HG02943 (cell line): Measurements from ENCODE around the gene ANAPC13.

Source experiments
- ATAC-seq: cut with Tn5 transposase; IDR thresholded peaks from one replicate; pipeline ENCODE4 v1.9.1; 2021; ENCODE audit warnings: mild to moderate bottlenecking, low read depth, moderate library complexity; ENCODE audit not compliant: unreplicated experiment

The ANAPC13 gene

GRCh38 chr3:134483195-134483900, 2.4 kb downstream of the ANAPC13 start:
- ATAC-seq = no peak

DNA sequence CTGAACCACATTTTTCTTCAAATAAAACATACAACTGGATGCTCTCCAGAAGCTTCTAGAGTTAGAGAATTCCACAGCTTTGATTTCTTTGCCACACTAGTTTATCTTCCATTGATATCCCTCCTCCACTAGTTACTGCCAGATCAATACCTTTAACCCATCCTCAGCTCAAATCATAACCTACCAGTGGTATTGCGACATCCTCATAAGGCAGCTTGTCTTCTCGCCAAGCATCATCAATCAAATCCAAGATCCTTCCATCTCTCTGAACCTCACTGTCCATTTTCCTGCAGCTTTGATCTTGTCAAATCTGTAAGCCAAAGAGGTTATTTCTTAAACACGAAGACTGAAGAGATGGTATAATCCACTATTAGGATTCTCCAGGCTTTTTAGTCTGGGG, 3.2 kb downstream of the ANAPC13 start:
- ATAC-seq = no peak

- ATAC-seq = no peak
These were observed 4.6 kb downstream of the ANAPC13 start for GRCh38 chr3:134481166-134481565.

GRCh38 chr3:134480546-134480945, 5.2 kb downstream of the ANAPC13 start:
- ATAC-seq = no peak

DNA sequence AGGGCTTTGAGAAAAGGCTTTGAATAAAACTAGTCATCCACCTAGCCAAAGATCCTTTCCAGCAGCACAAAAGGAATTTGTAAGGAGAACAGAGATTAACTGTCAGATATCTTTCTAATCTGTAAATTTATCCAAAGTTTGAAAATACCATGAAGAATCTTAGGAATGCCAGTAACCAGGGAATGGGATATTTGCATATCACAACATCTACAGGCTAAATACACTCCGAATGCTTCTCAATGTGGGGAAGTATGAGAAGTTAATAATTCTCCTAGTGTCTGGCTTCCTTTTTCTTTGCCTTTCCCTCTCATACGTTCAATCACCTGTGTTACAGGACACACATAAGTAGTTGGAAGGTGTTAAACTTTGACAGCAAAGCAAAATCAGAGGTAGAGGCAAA, 7.8 kb downstream of the ANAPC13 start:
- no peak for ATAC-seq

GRCh38 chr3:134477002-134477401, 8.8 kb downstream of the ANAPC13 start:
- no peak for ATAC-seq

GRCh38 chr3:134476306-134476705, 9.5 kb downstream of the ANAPC13 start:
- no peak for ATAC-seq

DNA sequence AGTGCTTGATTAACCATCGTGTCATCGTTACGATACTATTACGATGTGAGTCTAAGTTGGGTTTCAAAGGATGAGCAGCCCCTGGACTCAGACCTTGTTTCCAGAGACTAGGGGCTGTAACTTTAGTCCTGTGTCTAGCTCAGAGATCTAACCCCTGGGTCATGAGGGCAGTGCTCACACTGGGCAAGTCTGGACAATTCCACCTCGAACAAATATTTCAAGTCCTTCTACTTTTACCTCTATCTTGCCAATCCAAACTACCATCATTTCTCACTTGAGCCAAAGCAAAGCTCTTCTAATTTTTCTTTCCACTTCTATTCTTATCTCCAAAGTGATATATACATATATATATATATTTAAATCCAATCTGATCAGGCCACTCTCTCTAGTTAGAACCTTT, 10.8 kb downstream of the ANAPC13 start:
- ATAC-seq = no peak

DNA sequence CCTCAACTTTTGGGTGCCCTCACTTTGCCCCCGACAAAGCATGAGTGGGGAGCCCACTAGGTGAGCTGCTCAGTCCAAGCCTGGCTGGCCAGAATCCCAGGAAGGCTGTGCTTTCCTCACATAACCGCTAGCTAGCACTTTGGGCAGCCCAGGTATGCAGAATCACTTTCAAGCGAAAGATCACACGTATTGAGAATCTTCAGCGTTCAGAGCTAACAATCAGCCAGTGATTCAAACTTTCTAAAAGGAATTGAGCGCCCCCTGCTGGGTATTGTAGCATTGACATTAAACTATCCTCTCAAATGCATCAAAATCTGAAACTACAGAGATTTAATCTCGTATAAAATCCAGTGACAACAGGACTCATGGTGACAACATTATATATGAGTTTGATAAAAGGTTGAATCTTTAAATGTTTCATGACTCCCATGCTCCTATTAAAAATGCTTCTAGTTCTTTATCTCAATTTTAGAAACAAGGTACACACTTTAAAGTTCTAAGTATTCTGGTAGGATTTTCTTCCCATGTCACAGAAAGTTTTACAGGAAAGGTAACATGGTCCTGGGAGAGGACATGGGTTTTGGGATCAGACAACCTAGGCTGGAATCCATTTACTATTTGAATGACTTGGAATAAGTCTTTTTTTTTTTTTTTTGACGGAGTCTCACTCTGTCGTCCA, 11.8 kb downstream of the ANAPC13 start:
- ATAC-seq = no peak

DNA sequence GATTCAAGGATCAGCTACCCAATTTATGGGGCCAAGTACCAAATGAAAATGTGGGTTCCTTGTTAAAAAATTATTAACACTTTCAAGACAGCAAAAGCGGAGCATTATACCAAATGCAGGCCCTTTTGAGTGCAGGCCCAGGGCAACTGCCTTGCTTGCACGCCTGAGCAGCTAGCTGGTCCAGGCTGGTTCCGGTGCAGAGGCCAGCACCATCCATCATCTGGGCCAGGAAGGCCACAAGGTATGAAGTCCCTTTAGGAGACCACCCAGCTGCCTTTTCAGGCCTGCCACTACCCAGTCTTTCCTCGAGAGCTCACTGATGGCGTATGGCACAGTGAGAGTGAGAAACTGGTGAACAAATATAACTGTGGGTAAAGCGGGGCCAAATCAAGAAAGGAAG, 13.0 kb downstream of the ANAPC13 start:
- ATAC-seq = no peak

DNA sequence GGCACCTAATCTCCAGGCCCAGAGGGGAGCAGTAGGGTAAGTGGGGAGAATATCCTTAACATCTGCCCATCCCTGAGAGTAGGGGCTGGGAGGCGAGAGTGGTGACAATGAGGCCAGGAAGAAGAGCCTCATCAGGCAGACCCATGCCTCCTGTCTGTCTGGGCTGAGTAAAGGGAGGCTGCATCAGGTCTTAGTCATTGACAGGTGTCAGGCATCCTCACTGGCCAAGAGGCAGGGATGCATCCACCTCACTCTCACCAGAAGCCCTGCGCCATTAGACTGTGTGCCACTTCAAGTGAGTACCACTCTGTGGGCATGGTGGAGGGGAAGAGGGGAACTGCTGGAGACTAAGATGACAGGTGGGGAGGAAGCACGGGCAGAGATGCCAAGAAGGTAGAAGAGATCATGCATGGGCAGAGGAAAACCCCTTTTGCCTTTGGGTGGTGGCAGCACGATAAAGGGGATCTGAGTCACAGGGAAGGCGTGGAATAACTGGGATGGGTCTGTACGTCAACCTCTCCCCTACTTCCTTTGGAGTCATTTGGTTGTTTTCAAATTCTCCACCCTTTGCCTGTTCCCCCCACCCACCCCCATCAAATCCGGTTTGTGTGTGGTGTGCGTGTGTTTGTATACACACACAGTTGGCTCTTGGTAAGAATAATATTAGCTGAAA, 14.1 kb downstream of the ANAPC13 start:
- ATAC-seq = no peak

DNA sequence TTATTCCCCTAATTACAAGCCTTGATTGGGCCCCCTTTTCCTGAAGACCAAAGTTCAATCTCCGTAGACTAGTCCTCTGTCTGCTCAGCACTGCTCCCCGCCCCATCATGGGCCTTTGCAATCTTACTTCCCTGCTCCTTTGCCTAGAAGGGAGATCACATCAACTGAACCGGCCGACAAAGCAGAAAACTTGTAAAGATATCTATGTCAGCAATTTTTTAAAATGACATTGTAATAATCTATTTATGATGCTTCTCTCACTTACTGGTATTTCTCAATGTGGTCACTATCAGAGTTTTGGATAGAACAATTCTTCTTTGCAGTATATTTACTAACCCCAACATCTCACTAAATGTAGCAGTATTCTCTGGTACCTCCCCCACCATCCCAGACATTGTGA, 17.3 kb downstream of the ANAPC13 start:
- ATAC-seq = no peak

- no peak for ATAC-seq
These were observed 19.5 kb downstream of the ANAPC13 start for GRCh38 chr3:134466331-134466730.

DNA sequence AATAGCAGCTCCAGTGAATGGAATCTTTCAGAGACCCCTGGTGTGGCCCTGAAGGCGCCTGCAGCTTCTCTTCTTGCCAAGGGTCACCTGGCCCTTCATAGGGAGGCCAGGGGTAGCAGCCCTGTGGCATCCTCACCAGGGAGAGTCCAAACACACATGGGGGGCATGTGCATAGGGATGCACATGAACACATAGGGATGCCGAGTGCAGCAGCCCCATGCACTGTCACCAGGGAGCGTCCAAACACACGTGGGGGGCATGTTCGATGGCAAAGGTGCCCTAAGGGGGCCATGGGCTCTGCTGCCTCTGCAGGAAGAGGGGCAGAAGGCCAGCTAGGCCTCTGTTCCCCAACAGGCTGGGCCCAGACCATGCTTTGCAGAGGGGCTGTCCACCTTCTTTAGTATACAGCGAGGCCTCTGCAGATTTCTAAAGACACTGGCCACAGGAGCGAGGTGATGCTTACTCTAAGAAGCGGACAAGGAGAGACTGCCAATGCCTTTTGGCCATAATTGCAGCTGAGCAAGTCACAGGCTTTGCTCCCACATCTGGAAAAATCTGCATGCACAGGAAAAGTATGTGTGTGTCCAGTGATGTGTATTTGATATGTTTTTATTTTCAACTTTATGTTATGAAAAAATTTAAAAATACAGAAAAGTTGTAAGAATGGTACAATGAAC, 21.0 kb downstream of the ANAPC13 start:
- no peak for ATAC-seq

DNA sequence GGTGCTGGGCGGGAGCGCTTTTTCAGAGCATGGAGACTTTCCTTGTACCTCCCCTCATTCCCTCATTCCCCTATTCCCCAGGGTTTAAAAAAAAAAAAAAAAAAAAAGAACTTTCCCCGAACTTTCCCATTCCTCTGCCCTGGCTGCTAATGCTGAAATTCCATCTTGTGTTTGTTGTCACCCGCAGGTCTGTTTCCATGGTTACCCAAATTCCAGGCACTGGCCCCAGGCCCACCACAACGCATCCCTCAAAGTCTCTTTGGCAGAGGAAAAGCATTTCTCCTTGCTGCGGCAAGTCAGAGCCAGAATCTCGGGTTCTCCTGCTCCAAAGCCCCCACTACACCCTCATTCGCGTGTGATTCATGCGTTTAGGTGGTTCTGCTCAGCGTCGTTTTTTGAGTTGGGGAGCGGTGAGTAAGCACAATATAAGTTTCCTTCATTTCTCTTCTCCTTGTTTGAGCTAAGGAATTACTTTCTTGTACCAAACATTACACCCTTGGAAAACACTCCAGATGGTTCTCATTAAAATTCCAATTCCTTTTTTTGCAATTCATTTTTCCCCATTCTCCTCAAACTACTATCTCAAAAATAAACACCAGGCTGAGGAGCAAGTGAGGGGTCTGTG, 21.6 kb downstream of the ANAPC13 start:
- ATAC-seq = no peak

- no peak for ATAC-seq
These were observed 22.1 kb downstream of the ANAPC13 start for GRCh38 chr3:134463676-134464063.

DNA sequence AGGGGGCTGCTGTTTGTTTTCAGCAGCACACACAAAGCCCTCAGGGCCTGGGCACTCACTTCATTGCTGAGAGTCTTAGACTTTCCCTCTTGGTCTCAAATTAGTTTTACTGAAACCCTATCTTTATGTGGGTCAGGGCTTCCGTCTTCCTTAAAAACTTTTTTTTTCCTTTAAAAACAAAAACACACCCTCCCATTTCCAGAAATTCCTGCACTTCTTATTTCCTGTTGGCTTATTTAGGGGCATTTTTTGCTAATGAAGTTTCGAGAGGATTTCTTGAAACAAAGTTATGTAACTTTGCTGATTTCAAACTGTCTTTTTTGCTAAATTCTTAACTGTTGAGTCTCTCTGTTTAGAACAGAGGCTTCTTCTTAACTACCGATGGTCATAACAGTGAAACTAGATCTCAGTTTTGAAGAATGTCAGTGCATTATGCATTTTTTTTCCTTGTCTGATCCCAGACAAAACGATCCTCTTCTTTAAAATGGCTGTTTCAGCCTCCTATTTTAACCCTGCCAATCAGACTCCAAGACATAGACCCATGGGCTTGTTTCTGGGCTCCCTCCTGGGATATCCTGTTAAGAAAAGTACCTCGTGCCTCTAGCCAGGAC, 23.3 kb downstream of the ANAPC13 start:
- ATAC-seq = no peak

GRCh38 chr3:134460965-134461364, 24.8 kb downstream of the ANAPC13 start:
- ATAC-seq = no peak

GRCh38 chr3:134459562-134459961, 26.2 kb downstream of the ANAPC13 start:
- ATAC-seq = no peak

- ATAC-seq = no peak
These were observed 27.3 kb downstream of the ANAPC13 start for GRCh38 chr3:134458406-134458945.
